Transverse colon (tissue), 4 donors: ENCODE data around the gene DDHD1. TPM values are rescaled to one million over a fixed set of nuclear protein-coding genes. Genes with fewer than 3 reads are reported as not detected.

Experiments
- DNase-seq: peaks from one replicate; pipeline ENCODE4 v3.0.0-alpha.2; 2019
- H3K27ac ChIP-seq, 4 donors: fragments of 200-600 bp; sonication (generic); 2 replicates each; pipeline ENCODE4 v1.5.1; 2016 to 2018; ENCODE audit warnings: inconsistent platforms in 4 of 4
- H3K27me3 ChIP-seq: fragments of 200-600 bp; sonication (generic); 2 replicates; pipeline ENCODE4 v1.5.1; 2017; ENCODE audit warnings: inconsistent platforms
- H3K36me3 ChIP-seq, 4 donors: fragments of 200-600 bp; sonication (generic); 2 replicates each; pipeline ENCODE4 v1.5.1; 2017 to 2019; ENCODE audit warnings: inconsistent platforms in 4 of 4
- H3K4me1 ChIP-seq, 4 donors: fragments of 200-600 bp; sonication (generic); 2 replicates each; pipeline ENCODE4 v1.5.1; 2017 to 2020; ENCODE audit warnings: inconsistent platforms in 4 of 4
- H3K4me3 ChIP-seq, 4 donors: fragments of 200-600 bp; sonication (generic); 1 replicate in 1 of 4; 2 replicates in 3 of 4; pipeline versions ENCODE4 v1.5.1 to v1.6.1; 2017 to 2019; ENCODE audit warnings: inconsistent platforms in 4 of 4
- H3K9me3 ChIP-seq, 2 donors: fragments of 200-600 bp; sonication (generic); 2 replicates each; pipeline ENCODE4 v1.5.1; 2017 to 2019; ENCODE audit warnings: inconsistent platforms in 2 of 2
- EP300 ChIP-seq: sonication (generic); formaldehyde crosslinking; IDR thresholded peaks from one replicate; pipeline ENCODE4 v1.6.1; 2017; ENCODE audit warnings: antibody characterized with exemption, low read depth
- POLR2A ChIP-seq: fragments of 450-650 bp; IDR thresholded peaks from one replicate; pipeline ENCODE4 v1.6.1; 2016; ENCODE audit warnings: antibody characterized with exemption, mild to moderate bottlenecking, moderate library complexity
- POLR2AphosphoS5 ChIP-seq, 3 donors: sonication (generic); formaldehyde crosslinking; IDR thresholded peaks; one replicate each; pipeline ENCODE4 v1.6.1; 2016; ENCODE audit warnings: antibody characterized with exemption in 3 of 3
- WGBS, 2 donors: methylation state at CpG; one replicate each; pipeline ENCODE4 v1.1.5; 2018; ENCODE audit warnings: low coverage in 1 of 2; 5-methylcytosine and 5-hydroxymethylcytosine counted together
- in situ Hi-C, 4 donors: fragments of 200-750 bp; cut with MboI; loops; one replicate each; pipeline versions ENCODE4 v1.15.0 to v1.15.1; 2017; ENCODE audit warnings: low sequenced_read_pairs in 3 of 4, low pct_ligation_motif_present in 1 of 4, low pct_unique_long_range_greater_than_20kb in 1 of 4
- intact Hi-C: fragments of 100-400 bp; cut with DNase I; formaldehyde crosslinking; loops from one replicate; pipeline ENCODE4 v1.15.1; 2023; ENCODE audit warnings: low total_unique reads
- total RNA-seq, 4 donors: library from RNA; depleted of rRNA; stranded (reverse); fragments of >200 nt; gene quantifications; one replicate each; pipeline ENCODE4 v1.1.0, GENCODE V29; 2016
- TF ChIP-seq, protein P1 (sequence below), 5 experiments: fragments of 200-600 bp in 3 of 5; fragments of 450-650 bp in 2 of 5; sonication (generic) in 3 of 5; IDR thresholded peaks; 1 replicate in 2 of 5; 2 replicates in 3 of 5; pipeline ENCODE4 v1.5.1; 2016 to 2017; ENCODE audit warnings: antibody characterized with exemption in 5 of 5, inconsistent platforms in 3 of 5, mild to moderate bottlenecking in 2 of 5, moderate library complexity in 1 of 5

DDHD1 gene
- total RNA-seq, 4 donors from 2014 or later = 6.4 to 20.5 (median 13.7) TPM

DNA sequence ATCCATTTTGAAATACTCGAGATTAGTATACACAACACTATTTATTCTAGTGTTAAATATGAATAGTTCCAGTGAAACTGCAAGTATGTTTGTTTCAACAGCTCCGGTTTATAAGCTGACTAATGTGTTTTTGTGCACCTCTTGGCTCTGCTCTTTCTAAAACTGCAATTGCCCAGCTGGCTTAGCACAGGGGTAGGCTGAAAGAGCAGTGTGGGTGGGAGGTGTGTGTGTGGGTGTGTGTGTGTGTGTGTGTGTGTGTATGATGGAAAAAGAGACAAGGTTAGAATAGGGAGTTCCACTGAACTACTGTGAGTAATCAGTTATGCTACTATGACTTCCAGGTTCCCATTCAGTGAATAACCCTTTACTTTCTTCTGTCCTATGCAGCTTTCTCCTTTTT is 37.8 kb upstream of the DDHD1 start:
- H3K9me3 ChIP-seq = no peaks in the 10 kb centered on the region
- no peak overlapping the region for H3K4me3 ChIP-seq
- no peaks in the 10 kb centered on the region for H3K27me3 ChIP-seq
- in situ Hi-C loops = no loop called here
- TF ChIP-seq POLR2AphosphoS5 (IDR thresholded peaks at IDR 0.05) (no peak), POLR2A (no peak), EP300 (no peak)
- TF ChIP-seq, protein P1, sequence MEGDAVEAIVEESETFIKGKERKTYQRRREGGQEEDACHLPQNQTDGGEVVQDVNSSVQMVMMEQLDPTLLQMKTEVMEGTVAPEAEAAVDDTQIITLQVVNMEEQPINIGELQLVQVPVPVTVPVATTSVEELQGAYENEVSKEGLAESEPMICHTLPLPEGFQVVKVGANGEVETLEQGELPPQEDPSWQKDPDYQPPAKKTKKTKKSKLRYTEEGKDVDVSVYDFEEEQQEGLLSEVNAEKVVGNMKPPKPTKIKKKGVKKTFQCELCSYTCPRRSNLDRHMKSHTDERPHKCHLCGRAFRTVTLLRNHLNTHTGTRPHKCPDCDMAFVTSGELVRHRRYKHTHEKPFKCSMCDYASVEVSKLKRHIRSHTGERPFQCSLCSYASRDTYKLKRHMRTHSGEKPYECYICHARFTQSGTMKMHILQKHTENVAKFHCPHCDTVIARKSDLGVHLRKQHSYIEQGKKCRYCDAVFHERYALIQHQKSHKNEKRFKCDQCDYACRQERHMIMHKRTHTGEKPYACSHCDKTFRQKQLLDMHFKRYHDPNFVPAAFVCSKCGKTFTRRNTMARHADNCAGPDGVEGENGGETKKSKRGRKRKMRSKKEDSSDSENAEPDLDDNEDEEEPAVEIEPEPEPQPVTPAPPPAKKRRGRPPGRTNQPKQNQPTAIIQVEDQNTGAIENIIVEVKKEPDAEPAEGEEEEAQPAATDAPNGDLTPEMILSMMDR (IDR thresholded peaks at IDR 0.05) = no peak
- no peak overlapping the region for H3K27ac ChIP-seq
- intact Hi-C loops = no loop called here
- no peaks in the 10 kb centered on the region for H3K36me3 ChIP-seq
- DNase-seq = no peak
- 67 to 85% methylated on average over 2 of the region's 2 CpGs for WGBS, 2 donors
- H3K4me1 ChIP-seq = no peaks in the 10 kb centered on the region

DNA sequence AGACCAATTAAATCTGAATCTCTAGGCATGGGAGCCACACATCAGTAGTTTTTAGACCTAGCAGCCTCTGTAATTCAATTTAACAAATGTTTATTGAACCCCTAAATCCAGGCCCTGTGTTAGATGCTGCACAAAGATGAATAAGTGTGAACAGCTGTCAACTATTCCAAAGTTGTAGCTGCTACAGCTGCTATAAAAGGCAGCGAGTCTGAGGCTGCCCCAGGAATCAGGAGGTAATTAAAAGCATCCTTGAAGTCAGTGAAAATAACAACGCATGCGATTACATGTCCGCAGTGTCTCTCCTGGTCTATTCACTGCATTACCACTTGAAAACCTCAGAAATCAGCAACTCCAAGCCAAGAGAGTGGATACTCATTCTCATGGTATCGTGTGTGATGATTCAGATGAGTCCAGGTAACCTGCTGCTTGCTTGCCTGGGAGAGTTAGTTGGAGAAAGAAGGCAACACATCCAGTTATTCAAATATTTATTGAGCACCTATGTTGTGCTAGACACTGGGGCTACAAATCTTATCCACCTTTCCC is 34.9 kb upstream of the DDHD1 start:
- 70 to 73% methylated on average over 5 of the region's 5 CpGs for whole genome bisulfite sequencing, 2 donors
- Histone ChIP-seq H3K27me3 (no peaks in the 10 kb centered on the region), H3K4me3 (no peak overlapping the region), H3K27ac (no peak overlapping the region), H3K36me3 (no peaks in the 10 kb centered on the region), H3K4me1 (no peaks in the 10 kb centered on the region), H3K9me3 (no peaks in the 10 kb centered on the region)
- intact Hi-C loops (no loop called here), in situ Hi-C loops (no loop called here)
- no peak for DNase-seq
- TF ChIP-seq POLR2A (no peak), EP300 (no peak), POLR2AphosphoS5 (IDR thresholded peaks at IDR 0.05) (no peak)
- TF ChIP-seq, protein P1 (IDR thresholded peaks at IDR 0.05) = no peak

DNA sequence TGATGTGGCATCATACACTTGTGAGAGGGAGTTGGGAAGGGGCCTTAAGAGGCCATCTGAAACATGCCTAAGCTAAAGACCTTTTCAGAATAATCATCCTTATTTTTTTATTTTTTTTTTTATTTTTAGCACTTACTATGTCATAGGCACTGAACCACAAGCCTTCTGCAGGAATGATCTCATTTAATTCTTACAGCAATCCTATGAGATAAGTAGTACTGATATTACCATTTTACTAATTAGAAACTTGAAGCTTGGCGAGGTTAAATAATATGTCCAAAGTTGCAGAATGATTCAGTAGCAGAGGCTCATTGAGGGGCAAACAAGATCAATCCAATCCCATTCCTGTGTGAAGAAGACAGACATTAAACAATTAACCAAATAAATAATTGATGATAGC is 33.4 kb upstream of the DDHD1 start:
- TF ChIP-seq POLR2AphosphoS5 (IDR thresholded peaks at IDR 0.05) (no peak), POLR2A (no peak), EP300 (no peak)
- TF ChIP-seq, protein P1 (IDR thresholded peaks at IDR 0.05) = no peak
- DNase-seq = no peak
- Histone ChIP-seq H3K4me3 (no peak overlapping the region), H3K9me3 (no peaks in the 10 kb centered on the region), H3K4me1 (no peaks in the 10 kb centered on the region), H3K27me3 (no peaks in the 10 kb centered on the region), H3K36me3 (no peaks in the 10 kb centered on the region), H3K27ac (no peak overlapping the region)
- in situ Hi-C loops (no loop called here), intact Hi-C loops (no loop called here)
- 86 to 92% methylated on average over 1 of the region's 1 CpG for WGBS, 2 donors

DNA sequence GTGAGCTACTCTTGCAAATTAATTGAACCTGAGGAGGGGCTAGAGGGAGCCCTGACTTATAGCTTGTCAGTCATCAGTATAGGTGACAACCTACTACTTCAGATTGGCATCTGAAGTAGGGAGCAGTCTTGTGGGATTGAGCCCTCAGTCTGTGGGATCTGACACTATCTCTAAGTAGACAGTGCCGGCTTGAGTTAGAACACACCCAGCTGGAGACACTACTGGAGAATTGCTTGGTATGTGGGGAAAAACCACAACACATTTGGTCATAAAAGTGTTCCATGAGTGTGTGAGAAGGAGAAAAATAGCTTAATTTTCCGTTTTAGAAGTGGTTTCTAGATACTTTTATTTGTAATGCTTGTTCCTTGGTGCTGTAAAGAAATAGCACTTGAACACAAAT is 30.5 kb upstream of the DDHD1 start:
- Histone ChIP-seq H3K4me3 (no peak overlapping the region), H3K27me3 (no peaks in the 10 kb centered on the region), H3K27ac (no peak overlapping the region), H3K4me1 (no peaks in the 10 kb centered on the region), H3K36me3 (no peaks in the 10 kb centered on the region), H3K9me3 (no peaks in the 10 kb centered on the region)
- in situ Hi-C loops (no loop called here), intact Hi-C loops (no loop called here)
- TF ChIP-seq, protein P1 (IDR thresholded peaks at IDR 0.05) = no peak
- TF ChIP-seq POLR2AphosphoS5 (IDR thresholded peaks at IDR 0.05) (no peak), EP300 (no peak), POLR2A (no peak)
- no peak for DNase-seq
- WGBS, 2 donors = 51 to 73% methylated on average over 2 of the region's 2 CpGs
